Measurements from ENCODE around the gene ADSS2.
"Not testable (repeated sequence)": the region's sequence is repeated elsewhere in the genome, so short reads cannot be mapped to it uniquely, and the experiment has no call there.

Gene ADSS2

GRCh38 chr1:244395965-244396364, 55.7 kb downstream of the ADSS2 start:
- DNase-seq (ENCODE audit: low read depth) = no peak

GRCh38 chr1:244394826-244395765, 56.6 kb downstream of the ADSS2 start:
- no peak for DNase-seq (ENCODE audit: low read depth)

DNA sequence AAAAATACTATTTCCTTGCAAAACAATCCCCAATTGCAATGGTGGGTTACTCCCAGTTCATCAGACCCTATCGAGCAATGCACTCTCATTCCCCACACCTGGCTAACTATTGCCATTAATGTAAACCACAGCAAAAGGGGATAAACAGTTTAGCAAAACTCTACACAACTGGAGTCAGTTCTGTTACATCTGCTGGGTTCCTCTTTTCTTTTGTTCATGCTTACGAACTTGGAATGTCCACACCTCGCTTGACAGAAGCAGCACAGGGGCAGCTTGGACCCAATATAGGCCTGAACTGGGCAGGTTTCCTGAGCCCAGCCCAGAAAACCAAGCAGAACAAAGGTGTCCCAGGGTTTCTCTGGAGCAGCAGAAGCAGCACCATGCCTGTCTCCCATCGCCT, 57.4 kb downstream of the ADSS2 start:
- no peak for DNase-seq (ENCODE audit: low read depth)

DNA sequence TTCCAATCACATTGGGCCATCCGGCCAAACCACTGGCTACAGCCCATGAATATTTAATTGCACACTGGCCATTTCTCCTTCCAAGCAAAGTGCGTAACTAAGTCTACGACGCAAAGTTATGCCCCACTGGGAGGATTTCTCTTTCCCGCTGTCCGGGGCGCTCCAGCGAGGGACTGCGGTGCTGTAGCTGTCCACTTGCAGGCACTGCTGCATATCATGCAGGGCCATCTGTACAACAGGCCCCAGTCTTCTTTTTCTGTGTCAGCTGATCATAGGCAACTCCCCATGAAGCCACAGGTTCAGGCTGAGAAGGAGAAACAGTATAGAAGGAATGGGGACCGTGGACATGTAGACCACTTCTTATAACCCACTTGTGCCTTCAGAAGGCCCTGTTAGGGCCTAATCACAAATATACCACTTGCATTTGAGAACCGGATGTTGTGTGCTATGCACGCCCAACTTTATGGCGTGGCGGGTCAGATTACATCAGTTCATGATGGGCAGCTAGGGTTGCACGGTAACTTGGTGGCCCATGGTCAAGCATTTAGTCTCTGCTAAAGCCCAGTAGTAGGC, 58.0 kb downstream of the ADSS2 start:
- DNase-seq (ENCODE audit: low read depth) = no peak

DNA sequence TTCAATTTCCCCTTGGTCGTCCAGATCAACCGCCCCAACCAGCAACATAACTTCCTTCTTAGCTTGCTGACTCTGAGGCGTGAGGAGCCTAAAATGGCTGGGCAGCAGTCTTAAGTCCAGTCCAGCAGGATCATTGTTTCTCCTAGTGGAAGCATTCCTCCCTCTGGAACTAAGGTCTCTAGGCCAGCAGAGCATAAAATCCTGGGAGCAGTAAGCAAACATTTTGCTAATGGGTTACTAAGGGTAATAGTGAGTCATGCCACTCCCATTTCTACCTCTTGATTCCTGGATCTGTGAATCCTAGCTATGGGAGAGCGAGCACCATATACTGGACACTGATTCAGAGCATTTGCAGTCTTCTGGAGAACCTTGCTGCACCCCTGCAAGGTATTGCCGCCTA, 59.9 kb downstream of the ADSS2 start:
- DNase-seq (ENCODE audit: low read depth) = no peak

DNA sequence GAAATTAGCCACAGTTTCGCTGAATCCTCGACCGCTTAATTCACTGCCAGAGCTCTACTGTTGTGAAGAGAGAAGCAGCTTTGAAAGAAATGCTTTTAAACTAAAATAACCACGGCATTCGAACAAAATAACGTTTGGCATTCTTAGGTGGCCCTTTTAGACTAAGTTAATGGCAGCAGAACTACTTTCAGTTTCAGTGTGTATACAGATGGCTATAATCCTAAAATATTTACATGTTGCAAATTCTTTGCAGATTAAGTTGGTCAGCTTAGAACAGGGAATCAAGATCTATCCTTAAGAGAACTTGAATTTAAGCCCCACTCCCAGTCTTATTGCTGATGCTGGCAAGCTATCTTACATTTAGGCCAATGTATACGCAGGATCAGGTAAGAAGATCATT, 62.7 kb downstream of the ADSS2 start:
- DNase-seq (ENCODE audit: low read depth) = no peak

- no peak for DNase-seq (ENCODE audit: low read depth)
Measured at GRCh38 chr1:244387415-244387814, 64.3 kb downstream of the ADSS2 start.

DNA sequence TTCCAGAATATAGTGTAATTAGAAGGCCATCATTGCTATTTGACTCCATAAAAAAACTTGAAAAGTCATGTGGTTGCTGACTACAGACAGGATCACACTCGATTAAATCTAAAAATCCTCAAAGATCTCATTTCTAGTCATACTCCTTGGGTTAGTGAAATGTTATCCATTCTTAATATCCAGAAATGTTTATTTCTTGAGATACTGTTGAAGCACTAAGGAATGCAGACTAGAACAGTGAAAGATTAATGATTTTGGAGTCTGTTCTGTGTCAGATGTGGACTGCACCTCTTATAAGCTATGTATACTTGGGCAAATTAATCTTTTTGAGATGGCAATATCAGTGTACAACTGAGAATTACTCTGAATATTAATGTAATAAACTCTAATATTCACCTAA, 65.1 kb downstream of the ADSS2 start:
- no peak for DNase-seq (ENCODE audit: low read depth)

DNA sequence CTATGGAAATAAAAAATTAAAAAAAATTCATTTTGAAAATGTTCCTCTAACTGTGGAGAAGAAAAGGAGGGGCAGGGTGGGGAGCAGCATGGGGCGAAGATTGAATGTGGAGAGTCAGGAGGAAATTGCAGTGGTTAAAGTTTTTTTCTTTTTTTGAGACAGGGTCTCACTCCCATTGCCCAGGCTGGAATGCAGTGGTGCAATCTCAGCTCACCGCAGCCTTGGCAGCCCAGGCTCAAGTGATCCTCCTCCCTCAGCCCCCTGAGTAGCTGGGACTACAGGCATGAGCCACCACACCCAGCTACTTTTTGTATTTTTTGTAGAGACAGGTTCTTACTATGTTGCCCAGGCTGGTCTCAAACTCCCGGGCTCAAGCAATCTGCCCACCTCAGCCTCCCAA, 67.6 kb downstream of the ADSS2 start:
- DNase-seq (ENCODE audit: low read depth) = no peak

- DNase-seq (ENCODE audit: low read depth) = no peak
Measured at GRCh38 chr1:244383278-244383884, 68.3 kb downstream of the ADSS2 start.

GRCh38 chr1:244381878-244382565, 69.7 kb downstream of the ADSS2 start:
- DNase-seq (ENCODE audit: low read depth) = no peak

GRCh38 chr1:244376126-244376525, 75.6 kb downstream of the ADSS2 start:
- DNase-seq (ENCODE audit: low read depth) = no peak

DNA sequence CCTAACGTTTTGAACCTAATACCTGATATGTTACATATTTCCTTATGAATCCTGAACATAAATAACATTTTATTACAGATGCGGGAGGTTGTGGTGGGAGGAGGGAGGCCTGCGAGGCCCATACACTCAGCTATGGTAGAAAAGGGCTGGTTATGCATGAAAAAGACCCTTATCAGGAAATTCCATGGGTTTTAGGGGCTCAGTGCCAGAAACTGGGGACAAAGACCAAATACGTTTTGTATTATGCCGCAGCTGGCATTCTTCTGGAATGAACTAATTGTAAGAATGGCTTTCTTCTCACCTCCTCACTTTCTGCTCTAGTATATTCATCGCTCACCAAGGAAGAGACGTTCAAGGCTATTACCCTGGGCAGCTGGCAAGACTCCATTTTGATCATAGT, 76.7 kb downstream of the ADSS2 start:
- DNase-seq (ENCODE audit: low read depth) = no peak

DNA sequence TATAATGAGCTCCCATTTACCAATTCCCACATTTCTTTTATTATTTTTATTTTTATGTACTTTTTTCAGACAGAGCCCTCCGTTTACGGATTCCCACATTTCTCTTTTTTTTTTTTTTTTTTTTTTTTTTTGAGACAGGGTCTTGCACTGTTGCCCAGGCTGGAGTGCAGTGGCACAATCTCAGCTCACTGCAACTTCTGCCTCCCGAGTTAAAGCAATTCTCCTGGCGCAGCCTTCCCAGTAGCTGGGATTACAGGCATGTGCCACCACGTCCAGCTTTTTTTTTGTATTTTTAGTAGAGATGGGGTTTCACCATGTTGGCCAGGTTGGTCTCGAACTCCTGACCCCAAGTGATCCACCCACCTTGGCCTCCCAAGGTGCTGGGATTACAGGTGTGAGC, 77.2 kb downstream of the ADSS2 start:
- not testable (repeated sequence) for DNase-seq (ENCODE audit: low read depth)

DNA sequence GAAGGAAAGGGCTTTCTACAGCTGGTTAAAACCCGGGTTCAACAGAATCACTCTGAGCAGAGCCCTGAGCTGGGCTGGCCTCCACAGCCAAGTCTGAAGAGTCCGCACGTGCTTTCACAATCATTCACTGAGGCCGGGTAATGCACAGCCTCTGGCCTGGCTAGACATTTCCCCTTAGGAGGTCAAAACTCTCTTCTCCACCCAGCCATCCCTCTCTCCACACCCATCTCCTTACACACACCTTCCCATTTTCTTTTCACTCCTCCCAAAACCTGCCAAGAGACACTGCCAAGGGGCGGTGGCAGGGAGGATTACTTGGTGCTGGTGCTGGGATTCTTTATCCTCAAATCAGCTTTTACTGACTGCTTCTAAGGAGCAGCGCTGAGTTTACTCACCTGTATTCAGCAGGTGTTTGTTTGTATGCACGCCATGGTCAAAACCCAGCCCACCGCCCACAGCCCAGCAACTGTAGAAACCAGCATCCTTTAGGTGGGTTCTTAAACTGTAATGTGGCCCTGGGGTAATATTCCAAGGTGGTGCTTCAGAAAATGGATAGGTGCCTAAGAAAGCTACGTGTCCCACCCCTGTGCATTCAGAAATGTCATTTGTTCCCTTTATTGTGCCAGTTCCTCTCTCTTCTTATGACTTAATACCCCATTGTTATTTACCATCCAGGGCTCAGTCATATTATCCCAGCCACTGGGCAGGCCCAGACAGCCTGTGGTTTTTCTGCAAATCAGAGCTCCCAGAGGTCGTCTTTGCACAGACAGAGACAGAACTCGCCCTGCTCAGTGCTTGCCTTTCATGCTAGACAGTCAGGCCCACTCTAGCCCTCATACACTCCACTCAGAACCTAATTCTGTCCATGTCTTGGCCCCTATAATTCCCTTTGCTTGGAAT, 80.2 kb downstream of the ADSS2 start:
- no peak for DNase-seq (ENCODE audit: low read depth)

DNA sequence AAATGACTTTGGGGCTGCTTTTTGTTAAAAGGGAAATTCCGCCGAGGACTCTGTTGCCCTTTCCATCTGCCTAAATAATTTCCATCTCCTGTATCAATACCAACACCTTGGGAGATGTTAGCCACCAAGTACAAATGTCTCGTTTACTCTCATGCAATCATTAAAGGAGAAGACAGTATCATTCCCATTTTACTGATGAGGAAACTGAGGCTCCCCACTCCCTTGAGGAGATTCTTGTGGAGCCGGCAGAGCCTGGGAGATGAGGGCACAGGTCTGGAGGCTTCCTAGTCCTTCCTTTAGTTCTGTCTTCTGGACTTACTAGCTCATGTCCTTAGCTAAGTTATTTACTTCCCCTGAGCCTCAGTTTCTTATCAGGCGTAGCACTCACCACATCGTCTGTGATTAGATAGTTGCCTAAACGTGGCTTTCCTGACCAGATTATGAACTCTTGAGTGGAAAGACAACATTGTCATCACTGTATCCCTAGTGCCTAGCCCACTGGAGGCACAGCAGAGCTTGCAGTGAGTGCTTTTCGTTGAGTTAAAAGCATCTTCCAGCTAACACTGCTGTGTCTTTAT, 81.6 kb downstream of the ADSS2 start:
- DNase-seq (ENCODE audit: low read depth) = no peak

- no peak for DNase-seq (ENCODE audit: low read depth)
Measured at GRCh38 chr1:244369256-244370057, 82.3 kb downstream of the ADSS2 start.

DNA sequence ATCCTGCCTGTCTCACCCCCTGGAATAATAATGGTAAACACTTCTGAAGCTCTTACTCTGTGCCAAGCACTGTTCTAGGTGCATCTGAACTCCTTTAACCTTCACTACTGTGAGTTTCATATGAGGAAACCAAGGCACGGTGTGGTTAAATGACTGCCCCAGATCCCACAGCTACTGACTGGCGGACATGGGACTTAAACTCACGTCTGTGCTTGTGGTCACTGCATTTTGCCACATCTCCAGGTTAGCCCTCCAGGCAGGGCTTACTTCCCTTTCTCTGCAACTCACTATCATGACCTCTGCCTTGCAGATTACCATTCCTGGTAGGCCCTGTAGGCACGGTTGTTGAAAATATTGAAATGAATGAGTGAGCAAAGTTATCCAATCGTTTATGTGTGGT, 83.4 kb downstream of the ADSS2 start:
- DNase-seq (ENCODE audit: low read depth) = no peak

- no peak for DNase-seq (ENCODE audit: low read depth)
Measured at GRCh38 chr1:244367399-244368114, 84.2 kb downstream of the ADSS2 start.

- no peak for DNase-seq (ENCODE audit: low read depth)
Measured at GRCh38 chr1:244365809-244366208, 85.9 kb downstream of the ADSS2 start.

Data from stimulated activated CD8-positive, alpha-beta memory T cell treated with anti-CD3 and anti-CD28 coated beads, Interleukin-12 subunit alpha, Interleukin-12 subunit beta, amount 100 ng/mL, for 4 hours (primary cell).